Measurements from ENCODE around the gene COL4A4.

The COL4A4 gene

DNA sequence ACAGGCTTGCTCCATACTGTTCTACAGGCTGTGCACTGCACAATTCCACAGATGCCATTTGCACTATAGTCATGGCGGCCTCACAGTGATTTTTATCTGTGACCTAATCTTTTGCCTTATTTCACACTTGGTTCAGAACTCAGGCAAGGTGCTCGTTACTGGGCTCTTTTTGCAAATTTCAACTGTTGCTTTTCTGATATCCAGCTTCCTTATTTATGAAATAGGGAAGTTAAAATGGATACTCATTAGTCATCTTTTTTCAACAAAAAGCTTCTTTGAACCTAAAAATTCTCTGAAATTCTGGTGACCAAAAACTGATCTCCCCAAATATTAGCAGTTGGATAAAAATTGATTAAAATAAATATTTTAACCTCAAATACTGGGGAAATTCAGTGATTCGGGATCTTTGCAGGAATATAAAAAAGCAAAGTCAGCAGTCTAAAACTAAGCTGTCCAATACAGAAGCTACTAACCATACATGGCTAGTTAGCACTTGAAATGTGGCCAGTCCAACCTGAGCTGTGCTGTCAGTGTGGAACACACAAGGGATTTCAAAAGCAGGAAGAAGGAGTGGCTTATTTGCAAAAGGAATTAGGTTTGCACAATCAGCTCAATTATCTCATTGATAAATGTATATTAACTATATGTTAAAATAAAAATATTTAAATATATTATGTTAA, 134.4 kb downstream of the COL4A4 start:
- DNase-seq = no peak

DNA sequence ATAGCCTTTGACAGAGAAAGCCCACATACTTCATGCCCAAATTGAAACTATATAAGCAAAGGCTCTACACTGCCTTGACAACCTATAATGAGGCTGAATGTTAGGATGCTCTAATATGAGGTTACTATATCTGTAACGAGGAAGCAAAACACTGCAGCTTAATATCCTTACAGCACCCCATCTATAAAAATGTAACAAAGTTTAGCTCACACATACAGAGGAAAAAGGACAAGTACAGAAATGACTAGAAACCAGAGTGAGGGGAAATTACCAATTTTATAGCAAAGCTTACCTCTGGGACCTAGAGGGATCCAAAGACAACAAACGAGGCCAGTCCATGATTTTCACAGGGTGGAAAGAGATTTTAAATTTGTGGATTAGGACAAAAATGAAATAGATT, 138.5 kb downstream of the COL4A4 start:
- no peak for DNase-seq

DNA sequence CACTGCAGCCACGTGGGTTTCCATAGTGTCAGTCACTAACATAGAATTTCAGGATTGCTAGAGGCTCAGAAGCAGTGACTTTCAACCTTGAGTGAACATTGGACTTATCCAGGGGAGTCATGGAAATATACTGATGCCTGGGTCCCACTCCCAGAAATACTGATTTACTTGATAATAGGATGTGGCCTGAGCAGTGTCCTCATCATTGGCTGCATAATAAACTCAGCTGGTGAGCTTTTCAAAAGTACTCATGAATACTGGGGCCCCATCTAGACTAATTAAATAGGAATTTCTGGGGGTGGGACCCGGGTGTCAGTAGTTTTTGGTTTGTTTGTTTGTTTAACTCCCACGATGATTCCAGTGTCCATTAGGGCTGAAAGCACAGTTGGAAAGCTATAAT, 141.4 kb downstream of the COL4A4 start:
- no peak for DNase-seq

DNA sequence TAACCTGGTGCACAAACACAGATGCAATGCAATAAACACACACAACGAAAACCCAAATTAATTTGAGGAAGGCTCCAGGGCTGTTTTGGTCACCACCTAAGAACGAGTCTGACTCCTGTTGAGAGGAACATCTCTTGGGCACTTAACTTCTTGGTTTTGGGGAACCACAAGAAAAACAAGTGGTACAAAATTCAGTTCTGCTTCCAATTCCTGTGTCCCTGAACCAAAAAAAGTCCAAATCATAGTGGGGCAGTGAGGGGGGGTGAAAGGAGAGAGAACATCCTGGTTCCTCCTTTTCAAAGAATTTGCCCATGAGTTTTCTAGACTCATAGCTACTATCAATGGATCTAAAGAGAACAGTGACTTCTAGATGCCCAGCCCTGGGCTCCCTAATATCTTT, 143.6 kb downstream of the COL4A4 start:
- no peak for DNase-seq

DNA sequence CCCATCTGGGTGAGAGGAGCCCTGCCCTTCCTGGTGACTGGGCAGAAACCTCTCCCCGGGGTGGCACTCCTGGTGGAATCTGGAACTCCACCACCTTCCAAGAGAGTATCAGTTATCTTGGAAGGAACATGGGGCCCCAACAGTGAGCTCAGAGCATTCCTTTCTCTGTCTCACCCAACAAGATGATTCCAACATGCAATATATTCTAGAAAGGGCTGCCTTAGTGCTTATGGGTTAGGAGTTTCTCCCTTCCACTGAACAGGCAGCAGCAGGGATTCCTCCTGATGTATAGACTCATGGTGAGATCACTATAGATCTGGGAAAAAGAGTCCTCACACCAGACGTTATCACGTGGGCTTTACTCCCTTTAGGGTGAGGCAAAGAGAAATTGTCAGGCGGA, 147.1 kb downstream of the COL4A4 start:
- DNase-seq = no peak

DNA sequence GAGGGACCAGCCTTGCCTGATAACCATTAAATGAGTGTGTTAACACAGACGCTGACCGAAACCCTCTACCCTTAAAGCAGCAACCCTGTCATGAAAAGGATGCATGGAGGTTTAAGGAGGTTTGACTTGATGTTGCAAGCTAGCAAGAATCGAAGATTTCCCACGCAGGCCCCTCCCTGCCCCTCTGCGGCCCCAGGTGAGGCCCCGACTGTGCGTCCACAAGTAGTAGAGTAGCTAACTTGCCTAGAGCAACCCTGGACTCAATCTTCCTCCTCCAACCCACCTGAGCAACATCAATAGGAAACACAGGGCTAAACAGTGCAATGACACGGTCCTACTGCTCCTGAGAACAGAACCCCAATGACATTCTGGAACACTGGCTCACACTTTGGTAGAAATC, 150.1 kb downstream of the COL4A4 start:
- no peak for DNase-seq

DNA sequence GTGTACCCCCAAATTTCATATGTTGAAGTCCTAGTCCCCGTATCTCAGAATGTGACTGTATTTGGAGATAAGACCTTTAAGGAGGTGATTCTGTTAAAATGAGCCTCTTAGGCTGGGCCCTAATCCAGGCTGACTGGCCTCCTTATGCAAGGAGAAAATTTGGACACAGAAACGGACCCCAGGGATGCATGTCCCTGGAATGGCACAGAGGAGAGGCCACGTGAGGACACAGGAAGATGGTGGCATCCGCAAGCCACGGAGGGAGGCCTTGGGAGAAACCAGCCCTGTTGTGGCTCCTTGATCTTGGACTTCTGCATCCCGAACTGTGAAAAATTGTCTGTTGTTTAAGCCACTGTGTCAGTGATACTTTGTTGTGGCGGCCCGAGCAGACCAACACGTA, 150.7 kb downstream of the COL4A4 start:
- DNase-seq = no peak

DNA sequence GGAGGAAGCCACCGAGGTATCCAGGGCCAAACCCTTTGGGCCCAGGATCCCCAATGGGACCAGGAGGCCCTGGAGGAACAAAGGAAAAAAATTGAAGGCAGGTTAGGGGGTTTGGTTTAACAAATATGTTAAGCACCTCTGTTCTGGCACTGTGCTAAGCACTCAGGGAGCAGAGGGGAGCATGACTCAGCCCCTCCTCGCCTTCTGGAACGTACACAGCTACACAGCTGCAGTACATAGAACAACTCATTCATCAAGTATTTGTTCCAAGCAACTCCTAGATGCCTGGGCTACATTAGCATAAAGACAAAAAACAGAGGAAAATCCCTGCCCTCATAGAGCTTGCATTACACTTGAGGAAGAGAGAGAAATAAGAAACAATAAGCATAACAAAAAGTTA, 153.6 kb downstream of the COL4A4 start:
- peak; percentile 4 for DNase-seq

DNA sequence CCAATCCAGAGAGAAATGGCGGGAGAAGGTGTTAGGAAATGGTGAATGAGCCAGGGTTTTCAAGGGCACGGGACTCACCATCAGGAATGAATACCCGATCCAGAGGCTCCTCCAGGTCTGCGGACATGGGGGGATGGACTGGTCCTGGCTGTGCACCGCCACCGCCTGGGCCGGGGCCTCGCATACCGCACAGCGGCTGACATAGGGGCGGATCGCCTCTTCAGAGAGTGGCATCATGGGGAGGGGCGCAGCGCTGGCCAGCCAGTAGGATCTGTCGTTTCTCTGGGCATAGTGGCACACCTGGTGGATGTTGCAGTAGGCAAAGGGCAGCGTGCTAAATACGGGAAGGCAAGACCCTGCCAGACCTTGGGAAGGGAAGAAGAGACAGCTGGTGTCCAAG, 156.1 kb downstream of the COL4A4 start:
- no peak for DNase-seq

DNA sequence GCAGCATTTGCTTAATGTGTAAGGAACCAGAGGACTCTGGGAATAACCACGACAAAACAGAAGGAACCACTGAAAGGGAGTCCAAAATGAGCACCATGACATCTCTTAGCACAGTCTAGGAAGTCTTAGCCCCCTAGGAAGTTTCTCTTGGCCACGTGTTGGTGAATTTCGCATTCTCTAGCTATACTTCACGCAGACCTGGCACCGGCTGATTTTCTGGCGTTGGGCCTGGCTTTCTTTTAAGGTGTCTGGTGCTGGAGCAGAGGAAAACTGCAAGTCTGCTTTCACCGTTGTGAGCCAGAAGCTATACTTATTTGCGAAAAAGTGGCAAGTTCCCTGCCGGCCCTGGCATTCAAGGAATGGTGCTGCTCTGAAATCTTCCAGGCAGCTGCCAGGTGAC, 156.9 kb downstream of the COL4A4 start:
- no peak for DNase-seq

DNA sequence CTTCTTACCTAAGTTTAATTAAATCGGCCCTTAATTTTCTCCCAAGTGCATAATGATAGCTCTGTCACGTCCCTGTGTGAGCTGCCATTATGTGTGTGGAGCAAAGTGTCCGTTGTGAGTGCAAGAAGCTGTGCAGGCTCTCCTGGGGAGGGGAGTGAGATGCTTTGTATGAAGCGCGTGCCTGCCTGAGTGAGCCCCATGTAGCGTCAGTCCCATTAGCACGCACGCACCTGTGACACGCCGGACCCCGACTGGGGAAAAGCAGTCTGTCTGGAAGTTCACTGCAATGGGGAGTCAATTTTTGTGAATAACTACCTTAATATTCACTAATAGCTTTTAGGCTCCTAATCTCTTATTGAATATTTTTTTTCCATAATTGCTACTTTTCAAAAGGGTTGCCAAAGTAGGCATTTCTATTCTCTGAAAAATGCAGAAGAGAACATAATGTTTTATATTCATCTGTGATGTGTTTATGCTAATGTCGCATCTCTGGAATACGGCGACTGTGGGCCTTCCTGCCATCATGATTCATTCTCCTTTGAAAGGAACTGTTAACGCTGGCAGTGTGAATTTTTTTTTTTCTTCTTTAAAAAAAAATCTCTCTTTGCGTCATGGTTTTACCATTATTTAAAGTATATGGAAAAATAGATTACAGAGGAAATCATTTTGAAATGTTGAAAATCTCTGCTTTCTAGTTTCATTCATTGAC, 157.7 kb downstream of the COL4A4 start:
- DNase-seq = no peak

DNA sequence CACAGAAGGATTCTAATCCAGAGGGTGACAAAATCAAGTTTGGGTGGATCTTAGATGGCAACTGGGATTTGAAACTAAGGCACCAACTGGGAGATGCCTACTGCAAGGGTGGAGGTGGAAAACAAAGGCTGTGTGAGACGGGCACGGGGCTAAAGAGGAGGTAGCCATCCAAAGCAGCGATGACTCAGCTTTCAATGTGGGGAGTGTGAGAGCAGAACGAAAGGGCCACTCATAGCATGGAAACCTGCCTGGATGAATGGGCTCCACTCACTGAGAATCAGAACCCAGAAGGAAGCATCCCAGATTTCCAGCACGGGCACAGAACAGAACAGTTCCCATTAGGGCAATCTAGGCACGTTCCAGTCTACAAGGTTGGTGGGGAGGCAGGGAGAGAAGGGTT, 159.5 kb downstream of the COL4A4 start:
- no peak for DNase-seq

DNA sequence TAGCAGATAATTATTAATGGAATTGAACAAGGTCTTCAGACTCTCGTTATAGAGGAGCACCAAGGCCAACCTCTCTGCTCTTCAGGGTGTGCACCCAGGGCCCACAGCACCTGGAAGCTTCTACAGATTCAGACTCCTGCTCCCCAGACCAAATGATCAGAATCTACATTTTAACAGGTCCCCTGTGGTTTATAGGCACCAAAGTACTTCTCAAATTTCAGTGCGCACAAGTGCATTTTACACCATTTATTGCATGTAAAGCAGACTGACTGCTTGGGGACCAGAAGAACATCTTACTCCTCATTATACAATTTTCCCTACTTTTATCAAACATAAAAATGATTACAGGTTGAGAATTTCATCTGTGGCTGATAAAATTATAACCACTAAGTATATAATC, 163.9 kb downstream of the COL4A4 start:
- no peak for DNase-seq

DNA sequence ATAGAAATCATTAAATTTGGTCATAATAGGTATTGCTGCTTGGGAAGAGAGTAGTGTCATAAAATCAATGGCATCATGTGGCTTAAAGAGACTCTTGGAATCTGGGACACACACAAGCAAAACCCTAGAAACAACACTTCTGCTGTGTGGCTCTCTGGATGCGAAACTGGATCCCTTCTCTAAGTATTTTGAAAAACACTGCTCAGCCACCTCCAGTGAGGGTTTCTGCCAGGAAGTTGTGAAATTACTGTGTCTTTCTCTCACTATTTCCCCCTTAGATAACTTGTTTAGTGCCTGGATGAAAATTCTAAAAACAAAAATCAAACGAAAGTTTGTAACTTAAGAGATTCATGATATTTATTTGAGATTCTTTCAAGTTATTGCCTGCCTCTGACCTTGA, 164.3 kb downstream of the COL4A4 start:
- no peak for DNase-seq

DNA sequence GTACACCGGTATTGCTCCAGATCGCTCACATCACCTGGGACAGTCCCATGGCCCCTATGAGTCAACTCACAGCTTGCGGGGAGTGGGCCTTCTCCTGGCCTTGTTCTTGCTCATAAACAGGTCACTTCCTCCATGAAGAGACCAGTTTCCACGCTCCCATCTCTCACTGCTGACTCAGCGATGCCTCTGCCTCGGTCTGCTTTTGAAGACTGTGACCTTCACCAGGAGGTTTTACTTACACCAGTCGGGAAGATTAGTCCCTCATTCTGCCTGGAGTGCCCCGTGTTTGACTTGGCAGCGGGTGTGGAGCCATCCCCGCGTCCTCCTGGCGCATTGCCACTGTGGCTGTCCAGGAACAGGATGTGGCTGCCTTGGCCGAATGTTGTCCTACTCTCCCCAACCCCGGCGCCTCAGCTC, 168.4 kb downstream of the COL4A4 start:
- DNase-seq = peak; percentile 76

DNA sequence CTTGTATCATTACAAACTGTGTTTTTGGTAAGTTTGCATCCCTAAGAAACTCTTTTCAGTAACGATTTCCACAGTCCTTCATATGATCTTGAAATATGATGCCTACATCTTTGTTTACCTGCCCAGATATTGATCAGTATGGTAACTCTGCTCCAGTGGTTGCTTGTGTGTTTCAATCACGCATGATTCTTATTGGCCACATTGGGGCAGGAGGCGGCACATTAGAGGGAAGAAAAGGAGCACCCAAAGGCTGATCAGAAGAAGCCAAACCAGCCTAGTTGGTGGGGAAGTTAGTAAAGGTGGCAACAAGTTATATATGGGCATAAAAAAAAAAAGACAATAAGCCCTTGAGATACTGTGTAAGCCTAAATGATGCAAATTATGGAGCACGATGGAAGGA, 169.2 kb downstream of the COL4A4 start:
- no peak for DNase-seq

DNA sequence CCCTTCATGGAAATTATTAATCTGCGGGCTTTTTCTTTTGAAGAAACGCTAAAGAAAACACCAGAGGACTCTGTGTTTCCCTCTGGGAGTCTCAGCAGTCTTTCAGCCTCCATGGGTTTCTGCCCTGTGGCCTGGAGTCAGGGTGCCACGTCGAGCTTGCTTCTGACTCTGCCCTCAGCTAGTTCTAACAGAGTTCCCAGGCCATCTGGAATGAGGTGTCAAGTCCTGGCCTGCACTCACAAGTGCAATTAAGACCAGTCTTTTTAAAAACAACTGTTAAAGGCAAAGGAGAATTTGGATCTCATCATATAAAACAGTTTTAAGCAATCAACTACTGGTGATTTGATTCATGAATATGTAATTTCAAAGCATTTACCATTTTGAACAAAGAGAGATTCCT, 170.8 kb downstream of the COL4A4 start:
- DNase-seq = no peak

DNA sequence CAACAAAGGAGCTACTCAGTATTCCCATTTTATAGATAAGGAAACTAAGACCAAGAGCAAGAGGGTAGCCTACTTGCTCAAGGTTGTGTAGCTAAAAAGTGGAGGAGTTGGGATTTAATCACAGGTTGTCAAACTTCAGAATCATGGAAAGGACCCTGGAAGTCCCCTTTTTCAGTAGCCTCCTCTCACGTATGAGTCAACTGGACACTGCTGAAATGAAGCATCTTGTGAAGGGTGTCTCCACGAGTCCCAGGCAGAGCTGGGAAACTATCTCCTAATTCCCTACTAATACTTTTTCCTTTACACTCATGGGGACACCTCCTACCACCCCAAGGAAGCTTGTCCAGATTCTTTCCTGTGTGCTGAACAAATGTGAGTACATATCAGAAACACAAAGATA, 172.3 kb downstream of the COL4A4 start:
- no peak for DNase-seq

DNA sequence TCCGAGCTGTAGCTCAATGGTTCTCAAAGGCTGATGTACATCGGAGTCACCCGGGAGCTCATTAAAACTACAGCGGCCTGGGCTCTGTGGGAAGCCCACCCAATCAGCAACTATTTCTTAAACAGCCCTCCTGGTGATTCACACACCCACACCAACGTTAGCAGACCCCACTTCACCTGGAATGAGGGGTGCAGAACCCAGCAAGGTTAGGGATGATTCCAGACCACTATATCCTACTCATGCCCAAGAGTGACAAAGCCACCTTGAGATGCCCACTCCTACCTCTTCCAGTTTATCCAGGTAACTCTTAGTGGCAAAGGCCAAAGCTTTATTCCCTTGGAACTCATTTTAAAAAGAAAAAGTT, 178.4 kb downstream of the COL4A4 start:
- no peak for DNase-seq

DNA sequence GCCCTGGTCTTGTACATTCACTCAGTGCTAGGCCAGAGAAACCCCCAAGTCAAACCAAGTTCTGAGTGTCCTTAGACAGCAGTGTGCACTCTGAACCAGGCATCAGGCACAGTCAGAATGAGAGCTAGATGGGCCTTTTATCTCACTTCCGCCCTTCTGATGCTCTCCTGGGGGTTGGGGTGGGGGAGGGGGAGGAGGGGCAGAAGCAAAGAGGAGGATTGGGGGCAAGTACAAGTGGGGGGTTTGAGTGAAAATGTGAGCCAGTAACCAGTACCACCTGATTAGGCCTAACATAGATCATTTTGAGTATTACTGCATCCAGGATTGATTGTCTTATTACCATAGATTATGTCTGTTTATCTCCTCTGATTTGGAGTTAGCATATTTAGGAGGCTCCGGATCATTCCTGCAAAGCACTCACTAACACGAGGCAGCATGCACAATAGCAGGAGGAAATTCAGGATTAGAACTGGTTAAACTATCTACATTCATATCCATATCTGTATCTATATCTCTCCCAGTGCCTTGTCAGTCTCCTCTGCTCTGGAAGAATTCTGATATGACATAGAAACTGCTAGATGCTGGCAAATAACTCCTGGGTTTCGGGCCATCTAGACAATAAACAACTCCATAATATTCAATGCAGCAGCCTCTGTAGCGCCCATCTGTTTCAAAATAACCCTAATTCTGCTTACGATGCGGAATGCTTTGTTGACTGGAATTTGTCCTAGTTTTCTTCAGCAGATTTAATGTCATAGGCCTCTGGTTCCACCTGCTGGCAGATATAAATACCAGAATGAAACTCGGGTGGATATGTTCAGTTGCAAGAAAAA, 179.0 kb downstream of the COL4A4 start:
- peak; percentile 79 for DNase-seq

DNA sequence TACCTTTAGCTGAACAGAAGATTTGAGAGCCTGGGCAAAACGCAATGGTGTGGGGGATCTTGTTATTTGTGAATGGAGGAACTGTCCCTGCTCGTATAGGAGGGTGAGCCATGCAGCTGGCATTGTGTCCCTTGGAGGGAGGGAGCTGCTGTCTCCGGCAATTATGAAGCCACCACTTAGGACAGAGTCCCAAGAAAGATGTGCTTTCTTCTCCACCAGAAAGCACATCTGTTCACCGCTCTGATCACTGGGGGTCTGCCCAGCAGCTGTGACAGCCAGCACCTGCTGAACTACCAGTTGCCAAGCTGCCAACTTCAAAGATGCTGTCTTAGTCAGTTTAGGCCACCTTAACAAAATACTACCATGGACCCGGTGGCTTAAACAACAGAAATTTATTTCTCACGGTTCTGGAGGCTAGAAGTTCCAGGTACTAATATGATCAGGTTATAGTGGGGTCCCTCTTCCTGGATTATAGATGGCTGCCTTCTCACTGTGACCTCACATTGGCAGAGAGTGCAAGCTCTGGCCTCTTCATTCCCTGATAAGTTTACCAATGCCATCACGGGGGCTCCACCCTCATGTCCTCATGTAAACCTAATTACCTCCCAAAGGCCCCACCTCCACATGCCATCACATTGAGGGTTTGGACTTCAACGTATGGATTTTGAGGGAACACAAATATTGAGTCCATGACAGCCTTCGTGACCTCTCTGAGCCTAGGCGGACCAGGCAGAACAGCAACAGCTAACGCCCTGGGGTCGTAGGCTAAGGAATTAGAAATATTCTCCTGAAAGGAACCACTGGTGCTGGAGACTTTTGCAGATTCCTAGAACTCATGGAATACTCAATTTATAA, 179.9 kb downstream of the COL4A4 start:
- DNase-seq = no peak

DNA sequence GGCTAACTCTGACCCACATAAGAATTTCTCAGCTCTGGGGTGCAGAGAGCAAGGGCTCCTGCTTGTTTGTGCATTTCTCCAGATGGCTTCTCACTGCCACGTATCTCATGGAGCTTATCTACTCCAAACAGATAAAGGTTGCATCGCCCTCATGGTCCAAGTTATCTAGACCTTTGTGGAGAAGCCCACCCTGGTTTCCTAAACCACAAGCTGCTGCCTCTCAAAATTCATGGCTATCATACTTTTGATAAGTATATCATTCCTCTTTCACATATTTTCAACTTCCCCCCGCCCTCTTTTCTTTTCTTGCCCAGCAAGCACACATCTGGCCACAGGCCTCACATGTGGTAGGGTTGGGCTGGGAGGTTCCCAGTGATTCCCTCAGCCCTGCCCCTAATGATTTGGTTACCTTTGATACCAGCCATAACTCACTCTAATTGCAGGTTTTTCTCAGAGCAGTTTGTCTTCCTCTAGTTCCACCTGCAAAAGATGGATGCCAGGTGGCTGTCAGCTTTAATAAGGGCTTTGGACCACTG, 182.1 kb downstream of the COL4A4 start:
- no peak for DNase-seq

DNA sequence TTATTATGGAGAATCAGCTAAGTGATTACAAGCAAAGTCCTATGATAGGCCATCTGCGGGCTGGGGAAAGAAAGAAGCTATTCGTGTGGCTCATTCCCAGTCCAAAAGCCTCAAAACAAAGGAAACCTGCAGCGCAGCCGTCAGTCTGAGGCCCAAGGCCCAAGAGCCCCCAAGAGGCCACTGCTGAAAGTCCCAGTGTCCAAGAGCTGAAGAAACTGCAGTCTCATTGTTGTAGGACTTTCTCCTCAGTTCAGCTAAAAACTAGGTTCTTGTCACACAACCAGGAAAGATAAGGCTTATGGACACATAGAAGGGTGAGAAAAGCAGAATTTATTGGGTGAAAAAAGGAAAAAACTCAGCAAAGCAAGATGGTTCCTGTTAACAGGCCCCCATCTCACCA, 185.0 kb downstream of the COL4A4 start:
- no peak for DNase-seq

All from fibroblast of skin of right quadriceps (primary cell).